Measurements from ENCODE around the gene INHBA.

The INHBA gene

DNA sequence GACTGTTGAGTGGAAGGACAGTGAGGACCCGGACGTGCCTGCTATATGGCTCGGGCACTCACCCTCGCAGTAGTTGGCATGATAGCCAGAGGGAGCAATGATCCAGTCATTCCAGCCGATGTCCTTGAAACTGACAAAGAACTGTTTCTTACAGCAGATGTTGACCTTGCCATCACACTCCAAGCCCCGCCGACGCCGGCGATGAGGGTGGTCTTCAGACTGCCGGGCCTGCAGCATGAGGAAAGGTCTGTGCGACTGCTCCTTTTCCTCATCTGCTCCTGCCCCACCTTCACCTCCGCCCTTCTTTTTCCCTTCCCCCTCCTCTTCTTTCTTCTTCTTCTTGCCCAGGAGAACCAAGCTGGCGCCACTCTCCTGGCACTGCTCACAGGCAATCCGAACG, 13.1 kb downstream of the INHBA start:
- H3K27ac ChIP-seq, result no peak overlapping the region
- TF ChIP-seq, protein P1, sequence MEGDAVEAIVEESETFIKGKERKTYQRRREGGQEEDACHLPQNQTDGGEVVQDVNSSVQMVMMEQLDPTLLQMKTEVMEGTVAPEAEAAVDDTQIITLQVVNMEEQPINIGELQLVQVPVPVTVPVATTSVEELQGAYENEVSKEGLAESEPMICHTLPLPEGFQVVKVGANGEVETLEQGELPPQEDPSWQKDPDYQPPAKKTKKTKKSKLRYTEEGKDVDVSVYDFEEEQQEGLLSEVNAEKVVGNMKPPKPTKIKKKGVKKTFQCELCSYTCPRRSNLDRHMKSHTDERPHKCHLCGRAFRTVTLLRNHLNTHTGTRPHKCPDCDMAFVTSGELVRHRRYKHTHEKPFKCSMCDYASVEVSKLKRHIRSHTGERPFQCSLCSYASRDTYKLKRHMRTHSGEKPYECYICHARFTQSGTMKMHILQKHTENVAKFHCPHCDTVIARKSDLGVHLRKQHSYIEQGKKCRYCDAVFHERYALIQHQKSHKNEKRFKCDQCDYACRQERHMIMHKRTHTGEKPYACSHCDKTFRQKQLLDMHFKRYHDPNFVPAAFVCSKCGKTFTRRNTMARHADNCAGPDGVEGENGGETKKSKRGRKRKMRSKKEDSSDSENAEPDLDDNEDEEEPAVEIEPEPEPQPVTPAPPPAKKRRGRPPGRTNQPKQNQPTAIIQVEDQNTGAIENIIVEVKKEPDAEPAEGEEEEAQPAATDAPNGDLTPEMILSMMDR (IDR thresholded peaks at IDR 0.05), result no peak
- TF ChIP-seq ZFX (IDR thresholded peaks at IDR 0.05; ENCODE audit: borderline replicate concordance), result no peak

DNA sequence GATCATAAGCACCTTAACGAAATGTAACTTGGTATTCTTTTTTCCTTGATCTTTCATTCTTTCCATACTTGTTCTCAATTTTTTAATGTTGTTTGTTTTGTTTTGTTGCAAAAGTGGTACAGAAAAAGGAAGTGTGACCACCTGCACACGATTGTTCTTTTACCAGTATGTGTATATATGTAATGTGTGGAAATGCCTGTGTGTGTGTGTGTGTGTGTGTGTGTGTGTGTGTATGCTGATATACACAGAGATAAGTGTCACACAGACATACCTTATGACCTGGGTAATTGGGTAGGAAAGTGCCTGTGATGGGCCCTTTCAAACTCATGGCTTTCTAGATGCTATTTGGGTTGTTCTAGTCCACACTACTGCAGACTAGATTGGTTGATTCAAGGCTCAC, 14.0 kb downstream of the INHBA start:
- TF ChIP-seq, protein P1 (IDR thresholded peaks at IDR 0.05), result no peak
- TF ChIP-seq ZFX (IDR thresholded peaks at IDR 0.05; ENCODE audit: borderline replicate concordance), result no peak
- no peak overlapping the region for H3K27ac ChIP-seq

DNA sequence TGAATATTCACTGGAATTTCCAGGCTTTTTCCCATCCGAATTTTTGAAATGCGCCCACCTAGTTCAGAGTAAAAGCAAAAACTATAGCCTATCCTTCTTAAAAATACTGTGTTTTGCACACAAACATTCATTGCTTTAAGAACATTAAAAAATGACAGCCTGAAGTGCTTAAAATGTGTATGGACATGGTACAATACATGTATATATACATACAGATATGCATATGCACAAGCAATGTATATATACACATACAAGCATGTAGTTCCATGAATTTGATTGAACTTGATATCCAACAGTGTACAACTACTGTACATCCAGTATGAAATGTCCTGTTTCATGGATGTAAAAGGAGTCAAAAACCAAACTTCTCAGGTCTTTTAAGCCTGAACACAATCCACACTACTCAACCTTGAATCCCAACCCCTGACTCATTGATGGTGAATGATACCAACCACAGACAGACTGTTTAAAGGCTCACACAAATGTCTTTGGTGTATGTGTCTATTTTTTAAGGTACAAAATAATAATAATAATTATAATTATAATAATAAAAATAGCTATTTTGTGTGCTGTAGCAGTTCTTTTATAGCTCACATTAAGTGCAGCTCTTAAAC, 14.8 kb downstream of the INHBA start:
- TF ChIP-seq, protein P1 (IDR thresholded peaks at IDR 0.05), result no peak
- TF ChIP-seq ZFX (IDR thresholded peaks at IDR 0.05; ENCODE audit: borderline replicate concordance), result no peak
- H3K27ac ChIP-seq, result no peak overlapping the region

DNA sequence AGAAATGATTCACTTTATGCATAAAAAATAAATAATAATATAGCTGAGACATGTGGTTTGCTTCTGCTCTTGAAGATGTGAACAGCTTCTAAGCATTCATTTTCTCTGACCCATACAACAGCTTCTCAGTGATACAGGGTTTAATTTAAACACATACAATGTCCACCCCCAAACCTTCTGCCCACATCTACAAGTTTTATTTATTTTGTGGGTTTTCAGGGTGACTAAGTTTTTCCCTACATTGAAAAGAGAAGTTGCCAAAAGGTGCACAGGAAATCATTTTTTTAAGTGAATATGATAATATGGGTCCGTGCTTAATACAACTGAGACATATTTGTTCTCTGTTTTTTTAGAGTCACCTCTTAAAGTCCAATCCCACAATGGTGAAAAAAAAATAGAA, 17.2 kb downstream of the INHBA start:
- TF ChIP-seq, protein P1 (IDR thresholded peaks at IDR 0.05), result no peak
- no peak for TF ChIP-seq ZFX (IDR thresholded peaks at IDR 0.05; ENCODE audit: borderline replicate concordance)
- no peak overlapping the region for H3K27ac ChIP-seq

DNA sequence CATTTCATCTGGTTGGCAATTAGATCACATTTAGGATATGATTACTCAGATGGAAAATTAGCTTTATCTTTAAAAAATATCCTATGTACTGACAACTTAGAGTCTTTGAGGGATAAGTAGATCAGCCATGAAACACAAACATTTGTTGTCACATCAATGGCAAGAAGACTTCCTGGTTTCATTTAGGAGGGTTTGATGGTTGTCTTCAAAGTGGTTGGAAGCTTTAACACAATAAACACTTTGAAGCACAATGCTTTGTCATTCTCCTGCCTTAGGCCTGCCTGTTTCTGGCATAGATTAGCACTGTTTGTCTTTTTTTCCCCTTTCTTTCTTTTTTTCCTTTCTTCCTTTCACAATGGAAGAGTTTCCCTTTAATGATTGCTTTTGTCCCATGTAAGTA, 20.5 kb downstream of the INHBA start:
- H3K27ac ChIP-seq, result no peak overlapping the region
- no peak for TF ChIP-seq ZFX (IDR thresholded peaks at IDR 0.05; ENCODE audit: borderline replicate concordance)
- TF ChIP-seq, protein P1 (IDR thresholded peaks at IDR 0.05), result no peak

DNA sequence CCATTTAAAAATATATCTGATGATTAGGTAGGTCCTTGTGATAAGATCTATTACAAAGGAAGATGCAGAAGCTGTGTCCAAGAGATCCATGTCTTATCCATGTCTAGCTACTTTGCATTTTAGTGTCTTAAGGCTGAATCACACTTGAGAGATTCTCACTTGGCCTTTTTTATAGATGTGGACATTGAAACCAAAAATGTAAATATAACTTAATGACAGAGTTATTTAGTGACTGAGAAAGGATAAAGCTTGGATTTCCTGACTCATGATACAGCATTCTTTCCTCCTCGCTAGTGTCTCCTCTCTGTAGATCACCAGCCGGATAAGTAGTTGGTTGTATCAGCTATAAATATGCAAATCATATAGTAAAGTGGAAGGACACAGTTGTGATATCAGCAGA, 23.3 kb downstream of the INHBA start:
- no peak overlapping the region for H3K27ac ChIP-seq
- no peak for TF ChIP-seq ZFX (IDR thresholded peaks at IDR 0.05; ENCODE audit: borderline replicate concordance)
- TF ChIP-seq, protein P1 (IDR thresholded peaks at IDR 0.05), result no peak

DNA sequence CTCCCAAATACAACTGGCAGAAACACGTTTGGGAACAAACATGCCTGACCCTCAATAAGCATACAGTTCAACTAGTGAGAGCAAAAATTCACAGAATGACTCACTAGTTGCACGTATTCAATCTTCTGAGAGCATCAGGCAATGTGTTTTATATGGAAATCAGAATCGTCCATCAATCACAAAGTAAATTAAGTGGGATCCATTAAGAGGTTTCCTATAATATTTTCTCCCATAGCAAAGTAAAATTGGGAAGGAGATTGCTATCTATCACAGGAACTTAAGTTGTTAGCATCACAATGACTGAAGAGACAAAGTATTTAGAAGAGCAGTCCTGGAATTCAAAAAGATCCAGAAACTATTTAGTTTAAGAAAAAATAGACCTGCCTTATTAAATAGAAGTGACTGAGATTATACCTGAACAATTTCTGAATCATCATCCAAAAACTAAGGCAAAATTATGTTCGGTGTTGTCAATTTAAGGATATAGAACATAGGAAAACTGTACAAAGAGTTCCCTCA, 28.3 kb downstream of the INHBA start:
- no peak for TF ChIP-seq ZFX (IDR thresholded peaks at IDR 0.05; ENCODE audit: borderline replicate concordance)
- TF ChIP-seq, protein P1 (IDR thresholded peaks at IDR 0.05), result no peak
- no peak overlapping the region for H3K27ac ChIP-seq
